OCI-LY3 (cell line): ENCODE data around the gene KCNMA1.

Experiments
- EZH2phosphoT487 ChIP-seq: fragments of 200-600 bp; shearing (Covaris generic); IDR thresholded peaks from 2 replicates; pipeline ENCODE4 v1.6.1; 2018; ENCODE audit warnings: antibody characterized with exemption, mixed run types, low read depth
- TF ChIP-seq, protein P1 (sequence below): fragments of 200-600, 300-600 bp; sonication (generic); IDR thresholded peaks from 2 replicates; pipeline ENCODE4 v1.5.1; 2014; ENCODE audit warnings: antibody characterized with exemption, low read length, low read depth

DNA sequence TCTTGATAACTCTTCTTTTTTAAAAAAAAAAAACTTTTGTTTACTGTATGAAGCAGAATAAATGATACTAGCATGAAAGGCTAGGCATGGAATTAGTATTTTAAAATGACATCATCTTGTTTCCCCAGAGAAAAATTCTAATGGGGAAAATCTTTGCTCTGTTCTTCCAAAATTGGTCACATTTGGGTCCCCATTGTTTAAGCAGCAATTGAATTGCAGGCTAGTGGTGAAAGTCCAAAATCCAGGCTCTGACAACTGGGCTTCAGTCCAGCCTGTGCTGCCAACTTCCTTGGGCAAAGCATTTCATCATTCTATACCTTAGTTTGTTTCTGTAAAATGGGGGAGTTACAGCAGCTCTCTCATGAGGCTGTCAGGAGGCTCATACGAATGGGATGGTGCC lies 726.4 kb downstream of the KCNMA1 start:
- no peak for TF ChIP-seq EZH2phosphoT487
- TF ChIP-seq, protein P1, sequence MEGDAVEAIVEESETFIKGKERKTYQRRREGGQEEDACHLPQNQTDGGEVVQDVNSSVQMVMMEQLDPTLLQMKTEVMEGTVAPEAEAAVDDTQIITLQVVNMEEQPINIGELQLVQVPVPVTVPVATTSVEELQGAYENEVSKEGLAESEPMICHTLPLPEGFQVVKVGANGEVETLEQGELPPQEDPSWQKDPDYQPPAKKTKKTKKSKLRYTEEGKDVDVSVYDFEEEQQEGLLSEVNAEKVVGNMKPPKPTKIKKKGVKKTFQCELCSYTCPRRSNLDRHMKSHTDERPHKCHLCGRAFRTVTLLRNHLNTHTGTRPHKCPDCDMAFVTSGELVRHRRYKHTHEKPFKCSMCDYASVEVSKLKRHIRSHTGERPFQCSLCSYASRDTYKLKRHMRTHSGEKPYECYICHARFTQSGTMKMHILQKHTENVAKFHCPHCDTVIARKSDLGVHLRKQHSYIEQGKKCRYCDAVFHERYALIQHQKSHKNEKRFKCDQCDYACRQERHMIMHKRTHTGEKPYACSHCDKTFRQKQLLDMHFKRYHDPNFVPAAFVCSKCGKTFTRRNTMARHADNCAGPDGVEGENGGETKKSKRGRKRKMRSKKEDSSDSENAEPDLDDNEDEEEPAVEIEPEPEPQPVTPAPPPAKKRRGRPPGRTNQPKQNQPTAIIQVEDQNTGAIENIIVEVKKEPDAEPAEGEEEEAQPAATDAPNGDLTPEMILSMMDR = no peak
